SK-N-SH treated with all-trans-retinoic acid at 6 μM for 48 hours (cell line): ENCODE results near the gene TRIOBP.
A peak's percentile ranks its signal among the peaks of the same experiment; 100 is the strongest.

Experiments
- ATAC-seq: fragments of 200-7000 bp; cut with Tn5 transposase; 3 replicates; pipeline ENCODE4 v1.9.1; 2020; ENCODE audit warnings: mild to moderate bottlenecking, moderate library complexity
- ARNTL ChIP-seq: fragments of 450-650 bp; formaldehyde crosslinking; IDR thresholded peaks from 2 replicates; pipeline ENCODE4 v1.5.0; 2020; ENCODE audit warnings: low read depth, mild to moderate bottlenecking, moderate library complexity, borderline replicate concordance
- BACH2 ChIP-seq: fragments of 250-450 bp; sonication (Bioruptor Pico); IDR thresholded peaks from 2 replicates; pipeline ENCODE4 v1.9.0; 2021; ENCODE audit warnings: mild to moderate bottlenecking, borderline replicate concordance
- CSDC2 ChIP-seq: fragments of 250-450 bp; sonication (Bioruptor Pico); IDR thresholded peaks from 2 replicates; pipeline ENCODE4 v1.5.0; 2020; ENCODE audit warnings: mild to moderate bottlenecking, moderate library complexity
- ESRRG ChIP-seq: fragments of 250-450 bp; sonication (Bioruptor Pico); IDR thresholded peaks from 2 replicates; pipeline ENCODE4 v1.6.1; 2021; ENCODE audit warnings: mild to moderate bottlenecking
- GLIS3 ChIP-seq: fragments of 250-450 bp; sonication (Bioruptor Pico); IDR thresholded peaks from 2 replicates; pipeline ENCODE4 v1.5.0; 2020; ENCODE audit warnings: mild to moderate bottlenecking, moderate library complexity
- OSR1 ChIP-seq: fragments of 250-450 bp; sonication (Bioruptor Pico); IDR thresholded peaks from 2 replicates; pipeline ENCODE4 v1.8.0; 2022; ENCODE audit warnings: moderate library complexity, mild to moderate bottlenecking, inconsistent platforms
- PPARA ChIP-seq: fragments of 250-450 bp; sonication (Bioruptor Pico); IDR thresholded peaks from 2 replicates; pipeline ENCODE4 v1.5.0; 2020; ENCODE audit warnings: mild to moderate bottlenecking, borderline replicate concordance
- RARB ChIP-seq: fragments of 250-450 bp; sonication (Bioruptor Pico); IDR thresholded peaks from 2 replicates; pipeline ENCODE4 v1.8.0; 2021; ENCODE audit warnings: mild to moderate bottlenecking, moderate library complexity
- TCF4 ChIP-seq: fragments of 250-450 bp; sonication (Bioruptor Pico); IDR thresholded peaks from 2 replicates; pipeline ENCODE4 v1.8.0; 2021; ENCODE audit warnings: mild to moderate bottlenecking, moderate library complexity, borderline replicate concordance
- TOX ChIP-seq: fragments of 250-450 bp; sonication (Bioruptor Pico); IDR thresholded peaks from 2 replicates; pipeline ENCODE4 v1.8.0; 2021; ENCODE audit warnings: mild to moderate bottlenecking, moderate library complexity, borderline replicate concordance
- ZFP3 ChIP-seq: fragments of 250-450 bp; sonication (Bioruptor Pico); IDR thresholded peaks from 2 replicates; pipeline ENCODE4 v1.5.0; 2020; ENCODE audit warnings: mild to moderate bottlenecking, moderate library complexity
- ZFP30 ChIP-seq: fragments of 450-650 bp; formaldehyde crosslinking; IDR thresholded peaks from 2 replicates; pipeline ENCODE4 v1.5.0; 2022; ENCODE audit warnings: mild to moderate bottlenecking, moderate library complexity
- ZNF8 ChIP-seq: fragments of 450-650 bp; formaldehyde crosslinking; IDR thresholded peaks from 2 replicates; pipeline ENCODE4 v1.5.0; 2020; ENCODE audit warnings: mild to moderate bottlenecking, moderate library complexity
- TF ChIP-seq, protein P1 (sequence below): fragments of 250-450 bp; sonication (Bioruptor Pico); IDR thresholded peaks from 2 replicates; pipeline ENCODE4 v1.5.1; 2021; ENCODE audit warnings: mild to moderate bottlenecking, moderate library complexity
- TF ChIP-seq, protein P2 (sequence below): fragments of 250-450 bp; sonication (Bioruptor Pico); IDR thresholded peaks from 2 replicates; pipeline ENCODE4 v1.5.1; 2020; ENCODE audit warnings: low read depth, mild to moderate bottlenecking, moderate library complexity
- TF ChIP-seq, protein P3 (sequence below): fragments of 250-450 bp; sonication (Bioruptor Pico); IDR thresholded peaks from 2 replicates; pipeline ENCODE4 v1.8.0; 2020; ENCODE audit warnings: mild to moderate bottlenecking, moderate library complexity, borderline replicate concordance
- TF ChIP-seq, protein P4 (sequence below): fragments of 250-450 bp; sonication (Bioruptor Pico); IDR thresholded peaks from 2 replicates; pipeline ENCODE4 v1.8.0; 2021; ENCODE audit warnings: low read depth, mild to moderate bottlenecking, moderate library complexity, borderline replicate concordance

Gene TRIOBP, protein sequence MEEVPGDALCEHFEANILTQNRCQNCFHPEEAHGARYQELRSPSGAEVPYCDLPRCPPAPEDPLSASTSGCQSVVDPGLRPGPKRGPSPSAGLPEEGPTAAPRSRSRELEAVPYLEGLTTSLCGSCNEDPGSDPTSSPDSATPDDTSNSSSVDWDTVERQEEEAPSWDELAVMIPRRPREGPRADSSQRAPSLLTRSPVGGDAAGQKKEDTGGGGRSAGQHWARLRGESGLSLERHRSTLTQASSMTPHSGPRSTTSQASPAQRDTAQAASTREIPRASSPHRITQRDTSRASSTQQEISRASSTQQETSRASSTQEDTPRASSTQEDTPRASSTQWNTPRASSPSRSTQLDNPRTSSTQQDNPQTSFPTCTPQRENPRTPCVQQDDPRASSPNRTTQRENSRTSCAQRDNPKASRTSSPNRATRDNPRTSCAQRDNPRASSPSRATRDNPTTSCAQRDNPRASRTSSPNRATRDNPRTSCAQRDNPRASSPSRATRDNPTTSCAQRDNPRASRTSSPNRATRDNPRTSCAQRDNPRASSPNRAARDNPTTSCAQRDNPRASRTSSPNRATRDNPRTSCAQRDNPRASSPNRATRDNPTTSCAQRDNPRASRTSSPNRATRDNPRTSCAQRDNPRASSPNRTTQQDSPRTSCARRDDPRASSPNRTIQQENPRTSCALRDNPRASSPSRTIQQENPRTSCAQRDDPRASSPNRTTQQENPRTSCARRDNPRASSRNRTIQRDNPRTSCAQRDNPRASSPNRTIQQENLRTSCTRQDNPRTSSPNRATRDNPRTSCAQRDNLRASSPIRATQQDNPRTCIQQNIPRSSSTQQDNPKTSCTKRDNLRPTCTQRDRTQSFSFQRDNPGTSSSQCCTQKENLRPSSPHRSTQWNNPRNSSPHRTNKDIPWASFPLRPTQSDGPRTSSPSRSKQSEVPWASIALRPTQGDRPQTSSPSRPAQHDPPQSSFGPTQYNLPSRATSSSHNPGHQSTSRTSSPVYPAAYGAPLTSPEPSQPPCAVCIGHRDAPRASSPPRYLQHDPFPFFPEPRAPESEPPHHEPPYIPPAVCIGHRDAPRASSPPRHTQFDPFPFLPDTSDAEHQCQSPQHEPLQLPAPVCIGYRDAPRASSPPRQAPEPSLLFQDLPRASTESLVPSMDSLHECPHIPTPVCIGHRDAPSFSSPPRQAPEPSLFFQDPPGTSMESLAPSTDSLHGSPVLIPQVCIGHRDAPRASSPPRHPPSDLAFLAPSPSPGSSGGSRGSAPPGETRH (N-terminal part only)

DNA sequence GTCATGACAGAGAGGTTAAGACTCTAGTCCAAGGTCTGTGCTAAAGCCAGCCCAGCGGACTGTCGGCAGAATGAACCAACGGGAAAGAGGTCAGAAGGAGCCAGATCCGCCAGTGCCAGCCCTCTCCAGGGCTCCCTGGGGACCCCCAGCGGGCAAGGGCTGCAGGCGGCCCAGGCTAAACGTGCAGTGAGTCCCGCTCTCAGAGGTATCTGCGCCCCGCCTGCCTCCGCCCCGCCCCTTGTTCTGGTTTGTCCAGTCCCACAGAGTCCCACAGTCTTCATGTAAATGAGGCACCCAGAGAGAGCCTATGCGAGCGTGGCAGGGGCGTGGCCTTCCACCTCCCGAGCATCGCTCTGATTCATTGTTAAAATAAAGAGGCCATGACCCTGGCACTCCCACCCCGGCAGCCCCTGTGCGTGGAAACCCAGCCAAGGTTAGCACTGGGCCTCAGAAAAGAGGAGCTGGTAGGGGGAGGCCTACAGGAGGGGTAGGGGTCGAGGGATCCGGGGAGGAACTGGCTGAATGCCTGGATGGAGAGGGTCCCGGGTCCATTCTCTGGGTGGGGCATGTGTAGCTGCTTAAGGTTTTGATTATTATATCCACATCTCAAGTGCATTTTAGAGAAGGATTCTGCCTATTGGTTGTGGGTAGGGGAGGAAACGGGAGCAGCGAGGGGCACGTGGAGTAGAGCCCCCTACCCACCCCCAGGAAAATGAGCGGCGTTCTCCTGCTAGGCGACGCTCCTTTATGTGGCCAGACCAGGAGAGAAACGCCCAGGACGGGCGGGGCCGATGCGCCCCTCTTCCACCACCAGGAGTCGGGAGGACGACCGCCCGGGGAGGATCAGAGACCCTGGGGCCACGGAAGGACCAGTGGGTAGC, at the start of gene TRIOBP:
Gene TRIOBP (plus strand): TSS at position 392 of the 881 bp plus-strand sequence. CDS start 4,318 bp downstream, outside the sequence.
- TF ChIP-seq, protein P1, sequence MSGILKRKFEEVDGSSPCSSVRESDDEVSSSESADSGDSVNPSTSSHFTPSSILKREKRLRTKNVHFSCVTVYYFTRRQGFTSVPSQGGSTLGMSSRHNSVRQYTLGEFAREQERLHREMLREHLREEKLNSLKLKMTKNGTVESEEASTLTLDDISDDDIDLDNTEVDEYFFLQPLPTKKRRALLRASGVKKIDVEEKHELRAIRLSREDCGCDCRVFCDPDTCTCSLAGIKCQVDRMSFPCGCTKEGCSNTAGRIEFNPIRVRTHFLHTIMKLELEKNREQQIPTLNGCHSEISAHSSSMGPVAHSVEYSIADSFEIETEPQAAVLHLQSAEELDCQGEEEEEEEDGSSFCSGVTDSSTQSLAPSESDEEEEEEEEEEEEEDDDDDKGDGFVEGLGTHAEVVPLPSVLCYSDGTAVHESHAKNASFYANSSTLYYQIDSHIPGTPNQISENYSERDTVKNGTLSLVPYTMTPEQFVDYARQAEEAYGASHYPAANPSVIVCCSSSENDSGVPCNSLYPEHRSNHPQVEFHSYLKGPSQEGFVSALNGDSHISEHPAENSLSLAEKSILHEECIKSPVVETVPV (CRISPR knock-in tag): 0 out of 2 replicates have a peak, but pooled peaks have one; percentile 27
- TF ChIP-seq, protein P2, sequence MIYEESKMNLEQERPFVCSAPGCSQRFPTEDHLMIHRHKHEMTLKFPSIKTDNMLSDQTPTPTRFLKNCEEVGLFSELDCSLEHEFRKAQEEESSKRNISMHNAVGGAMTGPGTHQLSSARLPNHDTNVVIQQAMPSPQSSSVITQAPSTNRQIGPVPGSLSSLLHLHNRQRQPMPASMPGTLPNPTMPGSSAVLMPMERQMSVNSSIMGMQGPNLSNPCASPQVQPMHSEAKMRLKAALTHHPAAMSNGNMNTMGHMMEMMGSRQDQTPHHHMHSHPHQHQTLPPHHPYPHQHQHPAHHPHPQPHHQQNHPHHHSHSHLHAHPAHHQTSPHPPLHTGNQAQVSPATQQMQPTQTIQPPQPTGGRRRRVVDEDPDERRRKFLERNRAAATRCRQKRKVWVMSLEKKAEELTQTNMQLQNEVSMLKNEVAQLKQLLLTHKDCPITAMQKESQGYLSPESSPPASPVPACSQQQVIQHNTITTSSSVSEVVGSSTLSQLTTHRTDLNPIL (CRISPR knock-in tag): no peak
- no peak for TF ChIP-seq RARB (CRISPR knock-in tag)
- peak; percentile 100 for ATAC-seq

DNA sequence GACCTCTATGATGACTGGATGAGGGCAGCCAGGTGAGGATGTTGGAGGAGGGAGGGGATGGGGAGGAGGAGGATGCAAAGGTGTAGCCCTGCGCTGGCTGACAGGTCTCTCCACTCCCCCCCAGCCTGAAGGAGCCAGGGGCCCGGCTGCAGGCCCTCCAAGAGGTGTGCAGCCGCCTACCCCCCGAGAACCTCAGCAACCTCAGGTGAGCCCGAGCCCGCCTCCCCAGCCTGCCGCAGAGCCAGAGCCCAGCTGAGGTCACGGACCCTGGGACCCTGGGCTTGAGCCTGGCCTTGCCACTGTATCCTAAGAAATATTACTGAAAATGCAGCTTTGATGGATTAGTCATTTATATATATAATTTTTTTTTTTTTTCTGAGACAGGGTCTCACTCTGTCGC, 49.5 kb upstream of the TRIOBP start:
- no peak for TF ChIP-seq CSDC2 (CRISPR knock-in tag)
- TF ChIP-seq ESRRG (CRISPR knock-in tag): no peak
- no peak for TF ChIP-seq TOX (CRISPR knock-in tag)
- no peak for TF ChIP-seq TCF4
- TF ChIP-seq, protein P3, sequence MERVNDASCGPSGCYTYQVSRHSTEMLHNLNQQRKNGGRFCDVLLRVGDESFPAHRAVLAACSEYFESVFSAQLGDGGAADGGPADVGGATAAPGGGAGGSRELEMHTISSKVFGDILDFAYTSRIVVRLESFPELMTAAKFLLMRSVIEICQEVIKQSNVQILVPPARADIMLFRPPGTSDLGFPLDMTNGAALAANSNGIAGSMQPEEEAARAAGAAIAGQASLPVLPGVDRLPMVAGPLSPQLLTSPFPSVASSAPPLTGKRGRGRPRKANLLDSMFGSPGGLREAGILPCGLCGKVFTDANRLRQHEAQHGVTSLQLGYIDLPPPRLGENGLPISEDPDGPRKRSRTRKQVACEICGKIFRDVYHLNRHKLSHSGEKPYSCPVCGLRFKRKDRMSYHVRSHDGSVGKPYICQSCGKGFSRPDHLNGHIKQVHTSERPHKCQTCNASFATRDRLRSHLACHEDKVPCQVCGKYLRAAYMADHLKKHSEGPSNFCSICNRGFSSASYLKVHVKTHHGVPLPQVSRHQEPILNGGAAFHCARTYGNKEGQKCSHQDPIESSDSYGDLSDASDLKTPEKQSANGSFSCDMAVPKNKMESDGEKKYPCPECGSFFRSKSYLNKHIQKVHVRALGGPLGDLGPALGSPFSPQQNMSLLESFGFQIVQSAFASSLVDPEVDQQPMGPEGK (CRISPR knock-in tag): no peak
- no peak for TF ChIP-seq ZFP3
- TF ChIP-seq RARB (CRISPR knock-in tag): no peak
- no peak for TF ChIP-seq GLIS3 (CRISPR knock-in tag)
- TF ChIP-seq, protein P1 (CRISPR knock-in tag): no peak
- TF ChIP-seq OSR1 (CRISPR knock-in tag): no peak
- no peak for TF ChIP-seq ARNTL
- TF ChIP-seq, protein P2 (CRISPR knock-in tag): no peak
- TF ChIP-seq PPARA (CRISPR knock-in tag): no peak
- no peak for TF ChIP-seq ZNF8 (CRISPR knock-in tag)
- no peak for TF ChIP-seq ZFP30 (CRISPR knock-in tag)
- no peak for TF ChIP-seq BACH2 (CRISPR knock-in tag)
- TF ChIP-seq, protein P4, sequence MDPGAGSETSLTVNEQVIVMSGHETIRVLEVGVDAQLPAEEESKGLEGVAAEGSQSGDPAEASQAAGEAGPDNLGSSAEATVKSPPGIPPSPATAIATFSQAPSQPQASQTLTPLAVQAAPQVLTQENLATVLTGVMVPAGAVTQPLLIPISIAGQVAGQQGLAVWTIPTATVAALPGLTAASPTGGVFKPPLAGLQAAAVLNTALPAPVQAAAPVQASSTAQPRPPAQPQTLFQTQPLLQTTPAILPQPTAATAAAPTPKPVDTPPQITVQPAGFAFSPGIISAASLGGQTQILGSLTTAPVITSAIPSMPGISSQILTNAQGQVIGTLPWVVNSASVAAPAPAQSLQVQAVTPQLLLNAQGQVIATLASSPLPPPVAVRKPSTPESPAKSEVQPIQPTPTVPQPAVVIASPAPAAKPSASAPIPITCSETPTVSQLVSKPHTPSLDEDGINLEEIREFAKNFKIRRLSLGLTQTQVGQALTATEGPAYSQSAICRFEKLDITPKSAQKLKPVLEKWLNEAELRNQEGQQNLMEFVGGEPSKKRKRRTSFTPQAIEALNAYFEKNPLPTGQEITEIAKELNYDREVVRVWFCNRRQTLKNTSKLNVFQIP: no peak
- no peak for ATAC-seq
